ENCODE measurements around the gene UBE2E1.

UBE2E1 gene

DNA sequence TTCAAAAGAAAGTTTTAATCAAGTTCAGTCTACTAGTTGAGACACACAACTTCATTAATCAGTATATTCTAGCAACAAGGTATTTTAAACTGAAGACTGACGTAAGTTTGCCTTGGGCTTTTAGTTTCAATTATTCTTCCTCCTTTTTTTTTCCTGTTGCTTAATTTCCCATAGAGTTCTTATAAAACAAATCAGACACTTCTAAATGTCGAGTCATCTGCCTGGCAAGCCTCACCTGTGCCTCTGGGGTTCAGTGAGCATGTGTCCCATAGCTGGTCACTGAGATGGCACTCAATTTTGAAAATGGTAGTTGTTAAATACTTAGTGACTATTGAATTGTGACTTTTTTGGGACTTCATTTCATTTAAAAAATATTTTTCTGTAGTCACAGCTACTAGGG, 83.6 kb downstream of the UBE2E1 start:
- H3K4me3 ChIP-seq (ENCODE audit: low read length, poor library complexity, severe bottlenecking): no peak overlapping the region
- H3K4me2 ChIP-seq (ENCODE audit: low read depth, low read length, poor library complexity, severe bottlenecking): no peak overlapping the region
- H3K36me3 ChIP-seq (ENCODE audit: insufficient read depth, low read length): peaks cover 72% of the 10 kb centered on the region; the same call in 1 of the 2 replicates
- no peaks in the 10 kb centered on the region for H3K9me3 ChIP-seq (ENCODE audit: insufficient read depth, low read depth, low read length)
- no peaks in the 10 kb centered on the region for H3K27me3 ChIP-seq (ENCODE audit: insufficient read depth, low read length, poor library complexity, severe bottlenecking)
- peaks cover 60% of the 10 kb centered on the region for H3K79me2 ChIP-seq (ENCODE audit: insufficient read depth, low read length)
- H2AFZ ChIP-seq (ENCODE audit: low read length): no peak overlapping the region
- H3K9ac ChIP-seq (ENCODE audit: low read depth, low read length, poor library complexity, severe bottlenecking): no peak overlapping the region
- peaks cover 42% of the 10 kb centered on the region for H4K20me1 ChIP-seq (ENCODE audit: insufficient read depth, low read length, poor library complexity, severe bottlenecking)
- no peaks in the 10 kb centered on the region for H3K4me1 ChIP-seq (ENCODE audit: insufficient read depth, low read length, poor library complexity, severe bottlenecking)
- TF ChIP-seq EZH2phosphoT487 (IDR thresholded peaks at IDR 0.05; ENCODE audit: borderline replicate concordance): no peak
- no peak for TF ChIP-seq CTCF (conservative IDR thresholded peaks at IDR 0.05; ENCODE audit: low read length)
- H3F3A ChIP-seq (ENCODE audit: low read depth): no peaks in the 10 kb centered on the region
- no peaks in the 10 kb centered on the region for H3K9me2 ChIP-seq (replicated peaks; ENCODE audit: low read depth, low read length)

DNA sequence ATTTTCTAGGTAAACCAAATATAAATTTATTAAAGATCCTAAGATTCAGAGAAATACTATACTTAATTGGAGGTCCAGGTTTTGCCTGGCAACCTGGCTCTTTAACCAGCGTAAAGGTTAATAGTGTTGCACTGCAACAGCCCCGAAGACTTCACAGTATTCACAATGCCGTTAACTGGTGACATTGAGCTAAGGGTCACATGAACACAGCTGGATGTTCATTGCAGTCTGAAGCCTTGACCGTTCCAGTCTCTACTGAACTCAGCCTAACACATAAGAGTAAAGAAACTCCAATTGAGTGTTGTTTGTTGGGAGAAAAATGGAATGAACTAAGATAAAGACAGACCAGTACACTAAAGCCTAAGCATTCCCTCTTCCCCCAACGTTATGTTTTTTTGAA, 84.2 kb downstream of the UBE2E1 start:
- Histone ChIP-seq H3K9ac (ENCODE audit: low read depth, low read length, poor library complexity, severe bottlenecking) (no peak overlapping the region), H2AFZ (ENCODE audit: low read length) (no peak overlapping the region), H3K9me2 (replicated peaks; ENCODE audit: low read depth, low read length) (no peaks in the 10 kb centered on the region), H3K36me3 (ENCODE audit: insufficient read depth, low read length) (peaks cover 74% of the 10 kb centered on the region; the same call in 1 of the 2 replicates), H3K79me2 (ENCODE audit: insufficient read depth, low read length) (peaks cover 54% of the 10 kb centered on the region), H3K4me3 (ENCODE audit: low read length, poor library complexity, severe bottlenecking) (no peak overlapping the region), H4K20me1 (ENCODE audit: insufficient read depth, low read length, poor library complexity, severe bottlenecking) (peaks cover 37% of the 10 kb centered on the region), H3K4me2 (ENCODE audit: low read depth, low read length, poor library complexity, severe bottlenecking) (no peak overlapping the region), H3F3A (ENCODE audit: low read depth) (no peaks in the 10 kb centered on the region), H3K27me3 (ENCODE audit: insufficient read depth, low read length, poor library complexity, severe bottlenecking) (no peaks in the 10 kb centered on the region), H3K9me3 (ENCODE audit: insufficient read depth, low read depth, low read length) (no peaks in the 10 kb centered on the region), H3K4me1 (ENCODE audit: insufficient read depth, low read length, poor library complexity, severe bottlenecking) (no peaks in the 10 kb centered on the region)
- TF ChIP-seq CTCF (conservative IDR thresholded peaks at IDR 0.05; ENCODE audit: low read length) (no peak), EZH2phosphoT487 (IDR thresholded peaks at IDR 0.05; ENCODE audit: borderline replicate concordance) (no peak)

GRCh38 chr3:23894254-23895061, 88.7 kb downstream of the UBE2E1 start:
- H2AFZ ChIP-seq (ENCODE audit: low read length): no peak overlapping the region
- H3K9me3 ChIP-seq (ENCODE audit: insufficient read depth, low read depth, low read length): no peaks in the 10 kb centered on the region; the same call in 1 of the 2 replicates
- H3K4me2 ChIP-seq (ENCODE audit: low read depth, low read length, poor library complexity, severe bottlenecking): no peak overlapping the region
- H3K79me2 ChIP-seq (ENCODE audit: insufficient read depth, low read length): peaks cover 13% of the 10 kb centered on the region; the same call in 1 of the 2 replicates
- no peak overlapping the region for H3K9ac ChIP-seq (ENCODE audit: low read depth, low read length, poor library complexity, severe bottlenecking)
- no peak for TF ChIP-seq CTCF (conservative IDR thresholded peaks at IDR 0.05; ENCODE audit: low read length)
- TF ChIP-seq EZH2phosphoT487 (IDR thresholded peaks at IDR 0.05; ENCODE audit: borderline replicate concordance): no peak
- H3K4me1 ChIP-seq (ENCODE audit: insufficient read depth, low read length, poor library complexity, severe bottlenecking): no peaks in the 10 kb centered on the region
- H3K36me3 ChIP-seq (ENCODE audit: insufficient read depth, low read length): peaks cover 57% of the 10 kb centered on the region; the same call in 1 of the 2 replicates
- H3K9me2 ChIP-seq (replicated peaks; ENCODE audit: low read depth, low read length): no peaks in the 10 kb centered on the region
- no peaks in the 10 kb centered on the region for H3K27me3 ChIP-seq (ENCODE audit: insufficient read depth, low read length, poor library complexity, severe bottlenecking)
- no peak overlapping the region for H3K4me3 ChIP-seq (ENCODE audit: low read length, poor library complexity, severe bottlenecking)
- peaks cover under 1% of the 10 kb centered on the region for H4K20me1 ChIP-seq (ENCODE audit: insufficient read depth, low read length, poor library complexity, severe bottlenecking)
- H3F3A ChIP-seq (ENCODE audit: low read depth): no peaks in the 10 kb centered on the region
